PC-9 (cell line): Measurements from ENCODE around the gene GRB2. TPM values are rescaled to one million over a fixed set of nuclear protein-coding genes. Genes with fewer than 3 reads are reported as not detected.

Experiments used
- BruUV-seq: library from RNA; stranded (reverse); fragments of 400-500 nt; replicated peaks from 2 replicates; lab custom pipeline; 2021; lab: Mats Ljungman, UMichigan
- CTCF ChIA-PET: fragments of 300-600 bp; sonication (Branson Sonifier 250); formaldehyde crosslinking; loops from one replicate; lab custom pipeline; 2022; ENCODE audit warnings: antibody characterized with exemption; lab: Charles Lee
- POLR2A ChIA-PET: fragments of 300-600 bp; sonication (Branson Sonifier 250); formaldehyde crosslinking; loops from one replicate; lab custom pipeline; 2022; ENCODE audit warnings: antibody characterized with exemption; ENCODE audit not compliant: unreplicated experiment; lab: Charles Lee
- DNase-seq, 2 experiments: peaks; one replicate each; pipeline versions ENCODE4 v3.0.0 to v3.0.0-alpha.2; 2015 to 2022; ENCODE audit warnings: mixed read lengths in 1 of 2
- H2AFZ ChIP-seq: fragments of 200-600 bp; sonication (generic); 2 replicates; pipeline ENCODE4 v1.8.1; 2017; ENCODE audit warnings: antibody characterized with exemption
- H3F3A ChIP-seq: fragments of 200-600 bp; sonication (generic); 2 replicates; pipeline ENCODE4 v1.8.1; 2017; ENCODE audit warnings: antibody characterized with exemption, mild to moderate bottlenecking, low read depth; ENCODE audit not compliant: insufficient read depth
- H3K27ac ChIP-seq: fragments of 200-600 bp; sonication (generic); 2 replicates; pipeline ENCODE4 v1.6.1; 2016; ENCODE audit warnings: mixed run types
- H3K27me3 ChIP-seq: fragments of 200-600 bp; sonication (generic); 2 replicates; pipeline ENCODE4 v1.6.1; 2016; ENCODE audit warnings: low read depth, mixed run types; ENCODE audit not compliant: insufficient read depth
- H3K36me3 ChIP-seq: fragments of 200-600 bp; sonication (generic); 2 replicates; pipeline ENCODE4 v1.6.1; 2016; ENCODE audit warnings: low read depth, mixed run types
- H3K4me1 ChIP-seq: fragments of 200-600 bp; sonication (generic); replicated peaks from 2 replicates; pipeline ENCODE4 v1.6.1; 2016; ENCODE audit warnings: mixed run types; ENCODE audit not compliant: insufficient read depth
- H3K4me2 ChIP-seq: fragments of 200-600 bp; sonication (generic); 2 replicates; pipeline ENCODE4 v1.6.1; 2017; ENCODE audit warnings: mixed run types
- H3K4me3 ChIP-seq: fragments of 200-600 bp; sonication (generic); 2 replicates; pipeline ENCODE4 v1.6.1; 2016; ENCODE audit warnings: mixed run types
- H3K79me2 ChIP-seq: fragments of 200-600 bp; sonication (generic); 2 replicates; pipeline ENCODE4 v1.6.1; 2017; ENCODE audit warnings: low read depth, mixed run types
- H3K9me2 ChIP-seq: fragments of 200-600 bp; sonication (generic); 2 replicates; pipeline ENCODE4 v1.8.1; 2017; ENCODE audit warnings: mild to moderate bottlenecking; ENCODE audit not compliant: insufficient read depth
- H3K9me3 ChIP-seq: fragments of 200-600 bp; sonication (generic); 2 replicates; pipeline ENCODE4 v1.8.1; 2016; ENCODE audit warnings: low read depth; ENCODE audit not compliant: insufficient read depth
- H4K20me1 ChIP-seq: fragments of 200-600 bp; sonication (generic); 2 replicates; pipeline ENCODE4 v1.8.1; 2017; ENCODE audit not compliant: insufficient read depth
- CTCF ChIP-seq: fragments of 200-600 bp; sonication (generic); conservative IDR thresholded peaks from 2 replicates; pipeline ENCODE4 v1.6.1; 2017; ENCODE audit warnings: mixed run types, antibody characterized with exemption, mild to moderate bottlenecking, moderate library complexity
- EZH2 ChIP-seq: fragments of 200-600 bp; sonication (generic); IDR thresholded peaks from 2 replicates; pipeline ENCODE4 v1.8.0; 2017; ENCODE audit warnings: antibody characterized with exemption, low read depth
- intact Hi-C: fragments of 100-400 bp; cut with micrococcal nuclease; formaldehyde crosslinking; loops from one replicate; pipeline ENCODE4 v1.10.0; 2022; ENCODE audit not compliant: unreplicated experiment
- total RNA-seq: library from RNA; stranded (reverse); gene quantifications from 2 replicates; pipeline ENCODE4 v1.2.3, GENCODE V29; 2021

Gene GRB2
- total RNA-seq, 1 experiment from 2014 or later, result 75.3 TPM

GRCh38 chr17:75341784-75342486, 63.5 kb downstream of the GRB2 start:
- DNase-seq, result no peak
- ChIA-PET CTCF (interaction anchor here (0.5 kb wide), 1 partner anchor 42 kb away, joined by 3 read pairs; no protein-coding TSS in a partner anchor), POLR2A (interaction anchor here (0.6 kb wide), 2 partner anchors 17 to 109 kb away, joined by 3 to 8 read pairs; no protein-coding TSS in a partner anchor)
- no peaks in the 10 kb centered on the region for H3K27me3 ChIP-seq
- no peak overlapping the region for H3K27ac ChIP-seq
- intact Hi-C loops, result no loop called here
- peaks cover 11% of the 10 kb centered on the region; the same call in 1 of the 2 replicates for H3F3A ChIP-seq
- no peak overlapping the region for H3K4me3 ChIP-seq
- H2AFZ ChIP-seq, result no peak overlapping the region
- H3K4me1 ChIP-seq, result no peaks in the 10 kb centered on the region
- no peak overlapping the region for H3K4me2 ChIP-seq
- peaks cover 46% of the 10 kb centered on the region for H4K20me1 ChIP-seq
- H3K36me3 ChIP-seq, result no peaks in the 10 kb centered on the region
- peaks cover 26% of the 10 kb centered on the region for H3K79me2 ChIP-seq
- no peaks in the 10 kb centered on the region for H3K9me2 ChIP-seq
- BruUV-seq, result no TSS peak
- no peaks in the 10 kb centered on the region for H3K9me3 ChIP-seq
- TF ChIP-seq CTCF, result no peak
- TF ChIP-seq EZH2, result no peak

- Histone ChIP-seq H3F3A (peaks cover 20% of the 10 kb centered on the region; the same call in 1 of the 2 replicates), H3K4me1 (no peaks in the 10 kb centered on the region), H4K20me1 (peaks cover 39% of the 10 kb centered on the region), H3K4me3 (no peak overlapping the region), H3K27me3 (no peaks in the 10 kb centered on the region), H3K9me3 (no peaks in the 10 kb centered on the region), H3K36me3 (no peaks in the 10 kb centered on the region), H2AFZ (no peak overlapping the region), H3K79me2 (peaks cover 29% of the 10 kb centered on the region), H3K27ac (no peak overlapping the region), H3K4me2 (no peak overlapping the region), H3K9me2 (no peaks in the 10 kb centered on the region)
- intact Hi-C loops, result no loop called here
- no TSS peak for BruUV-seq
- POLR2A ChIA-PET, result no interaction called here
- TF ChIP-seq CTCF (no peak), EZH2 (no peak)
- DNase-seq, result no peak
- CTCF ChIA-PET, result no interaction called here
Observed at GRCh38 chr17:75340631-75341030, 64.8 kb downstream of the GRB2 start.

- Histone ChIP-seq H3K4me1 (no peaks in the 10 kb centered on the region), H3K27me3 (no peaks in the 10 kb centered on the region), H4K20me1 (peaks cover 35% of the 10 kb centered on the region), H3F3A (peaks cover 20% of the 10 kb centered on the region; the same call in 1 of the 2 replicates), H3K4me2 (no peak overlapping the region), H3K36me3 (no peaks in the 10 kb centered on the region), H3K4me3 (no peak overlapping the region), H3K27ac (no peak overlapping the region), H3K9me3 (no peaks in the 10 kb centered on the region), H3K79me2 (peaks cover 29% of the 10 kb centered on the region), H2AFZ (no peak overlapping the region), H3K9me2 (no peaks in the 10 kb centered on the region)
- TF ChIP-seq CTCF (no peak), EZH2 (no peak)
- no TSS peak for BruUV-seq
- ChIA-PET POLR2A (no interaction called here), CTCF (no interaction called here)
- DNase-seq, result no peak
- intact Hi-C loops, result no loop called here
Observed at GRCh38 chr17:75339971-75340370, 65.5 kb downstream of the GRB2 start.
